GM12872 (cell line): ENCODE results near the gene METTL1.
A peak's percentile ranks its signal among the peaks of the same experiment; 100 is the strongest.

Experiments
- TF ChIP-seq, protein P1 (sequence below): IDR thresholded peaks from 3 replicates; pipeline ENCODE4 v1.5.1; 2011; ENCODE audit warnings: low read depth, mild to moderate bottlenecking, low read length, moderate library complexity; ENCODE audit not compliant: insufficient read depth

METTL1 gene

GRCh38 chr12:57765003-57765697 is 6.8 kb downstream of the METTL1 start:
- TF ChIP-seq, protein P1, sequence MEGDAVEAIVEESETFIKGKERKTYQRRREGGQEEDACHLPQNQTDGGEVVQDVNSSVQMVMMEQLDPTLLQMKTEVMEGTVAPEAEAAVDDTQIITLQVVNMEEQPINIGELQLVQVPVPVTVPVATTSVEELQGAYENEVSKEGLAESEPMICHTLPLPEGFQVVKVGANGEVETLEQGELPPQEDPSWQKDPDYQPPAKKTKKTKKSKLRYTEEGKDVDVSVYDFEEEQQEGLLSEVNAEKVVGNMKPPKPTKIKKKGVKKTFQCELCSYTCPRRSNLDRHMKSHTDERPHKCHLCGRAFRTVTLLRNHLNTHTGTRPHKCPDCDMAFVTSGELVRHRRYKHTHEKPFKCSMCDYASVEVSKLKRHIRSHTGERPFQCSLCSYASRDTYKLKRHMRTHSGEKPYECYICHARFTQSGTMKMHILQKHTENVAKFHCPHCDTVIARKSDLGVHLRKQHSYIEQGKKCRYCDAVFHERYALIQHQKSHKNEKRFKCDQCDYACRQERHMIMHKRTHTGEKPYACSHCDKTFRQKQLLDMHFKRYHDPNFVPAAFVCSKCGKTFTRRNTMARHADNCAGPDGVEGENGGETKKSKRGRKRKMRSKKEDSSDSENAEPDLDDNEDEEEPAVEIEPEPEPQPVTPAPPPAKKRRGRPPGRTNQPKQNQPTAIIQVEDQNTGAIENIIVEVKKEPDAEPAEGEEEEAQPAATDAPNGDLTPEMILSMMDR: peak; percentile 39; the same call in 2 of the 3 replicates

GRCh38 chr12:57764662-57765002 is 7.3 kb downstream of the METTL1 start:
- TF ChIP-seq, protein P1: no peak

- TF ChIP-seq, protein P1: no peak
Observed at GRCh38 chr12:57763881-57764661, 7.8 kb downstream of the METTL1 start.

- TF ChIP-seq, protein P1: no peak
Observed at GRCh38 chr12:57762463-57762862, 9.4 kb downstream of the METTL1 start.

DNA sequence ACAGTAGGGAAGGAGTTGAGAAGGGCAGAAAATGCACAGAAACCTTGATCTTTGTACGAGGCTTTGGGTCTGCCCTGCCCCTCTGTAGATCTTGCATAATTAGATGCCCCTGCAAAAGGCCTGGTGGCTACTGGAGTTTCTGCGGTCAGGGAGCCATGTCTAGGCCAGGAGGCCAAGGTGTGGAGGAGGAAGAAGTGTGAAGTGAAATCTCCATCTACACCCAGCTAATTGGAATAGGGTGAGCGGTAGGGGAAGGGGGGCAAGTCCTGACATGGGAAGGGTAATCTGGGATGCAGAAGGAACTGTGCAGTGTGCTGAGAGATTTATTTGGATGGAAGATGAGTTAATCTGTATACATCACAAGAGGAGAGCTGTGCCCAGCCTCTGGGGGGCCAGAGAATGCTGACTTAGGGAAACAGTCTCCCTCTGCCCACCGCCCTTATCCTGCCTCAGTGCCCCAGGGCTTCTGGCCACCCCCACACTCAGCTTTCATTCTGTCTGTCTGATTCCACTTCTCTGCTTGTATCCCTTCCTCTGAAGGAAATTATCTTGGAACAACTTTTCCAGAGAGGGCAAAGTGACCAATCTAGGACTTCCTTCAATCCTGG is 10.4 kb downstream of the METTL1 start:
- TF ChIP-seq, protein P1: no peak

GRCh38 chr12:57760347-57760982 is 11.4 kb downstream of the METTL1 start:
- TF ChIP-seq, protein P1: no peak
